HG03280 (cell line): ENCODE data around the gene CCDC12.
A peak's percentile ranks its signal among the peaks of the same experiment; 100 is the strongest.
"Not testable (repeated sequence)": the region's sequence is repeated elsewhere in the genome, so short reads cannot be mapped to it uniquely, and the experiment has no call there.

Source experiments
- ATAC-seq: cut with Tn5 transposase; IDR thresholded peaks from one replicate; pipeline ENCODE4 v1.9.1; 2021; ENCODE audit warnings: mild to moderate bottlenecking, moderate library complexity; ENCODE audit not compliant: unreplicated experiment

The CCDC12 gene

DNA sequence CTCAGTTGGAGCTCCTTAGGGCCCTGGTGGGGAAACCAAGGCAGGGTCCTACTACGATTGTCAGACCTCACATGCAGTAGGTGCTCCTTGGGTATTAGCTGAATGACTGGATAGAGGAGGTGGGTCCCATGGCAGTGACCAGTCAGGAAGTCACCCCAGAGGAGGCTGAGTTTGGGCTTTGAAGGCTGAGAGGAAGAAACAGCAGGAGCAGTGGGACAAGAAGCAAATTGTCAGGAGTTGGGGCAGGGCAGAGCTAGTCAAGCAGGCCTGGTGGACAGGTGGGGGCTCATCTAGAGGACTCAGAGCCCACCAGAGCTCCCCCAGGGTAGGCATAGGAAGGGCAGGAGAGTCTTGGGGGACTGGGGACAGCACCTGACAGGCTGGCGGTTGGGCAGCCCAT lies 6.0 kb upstream of the CCDC12 start:
- ATAC-seq = no peak

DNA sequence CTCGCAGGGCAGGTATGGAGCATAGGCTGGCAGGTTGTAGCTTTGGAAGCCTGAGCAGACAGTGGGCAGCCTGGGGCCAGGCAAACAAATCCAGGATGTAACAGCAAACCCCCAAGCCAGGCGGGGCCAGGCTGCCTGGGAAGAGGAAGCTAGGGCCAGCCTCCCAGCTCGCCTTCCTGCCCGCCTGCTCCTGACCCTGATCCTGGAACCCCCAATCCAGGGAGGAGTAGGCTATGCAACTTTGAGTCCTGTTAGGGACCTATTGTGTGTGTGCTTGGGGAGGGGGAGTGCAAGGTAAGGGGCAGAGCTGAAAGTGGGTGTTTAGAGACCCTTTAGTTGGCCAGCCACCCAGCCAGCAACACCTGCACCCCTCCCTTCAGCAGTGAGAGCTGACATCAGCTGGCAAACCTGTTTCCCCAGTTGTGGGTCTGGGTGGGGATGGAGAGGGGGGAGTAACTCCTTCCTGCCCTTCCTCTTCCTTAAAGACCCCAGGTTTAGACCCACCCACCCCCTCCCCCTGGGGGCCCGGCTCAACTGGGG lies 5.5 kb upstream of the CCDC12 start:
- no peak for ATAC-seq

DNA sequence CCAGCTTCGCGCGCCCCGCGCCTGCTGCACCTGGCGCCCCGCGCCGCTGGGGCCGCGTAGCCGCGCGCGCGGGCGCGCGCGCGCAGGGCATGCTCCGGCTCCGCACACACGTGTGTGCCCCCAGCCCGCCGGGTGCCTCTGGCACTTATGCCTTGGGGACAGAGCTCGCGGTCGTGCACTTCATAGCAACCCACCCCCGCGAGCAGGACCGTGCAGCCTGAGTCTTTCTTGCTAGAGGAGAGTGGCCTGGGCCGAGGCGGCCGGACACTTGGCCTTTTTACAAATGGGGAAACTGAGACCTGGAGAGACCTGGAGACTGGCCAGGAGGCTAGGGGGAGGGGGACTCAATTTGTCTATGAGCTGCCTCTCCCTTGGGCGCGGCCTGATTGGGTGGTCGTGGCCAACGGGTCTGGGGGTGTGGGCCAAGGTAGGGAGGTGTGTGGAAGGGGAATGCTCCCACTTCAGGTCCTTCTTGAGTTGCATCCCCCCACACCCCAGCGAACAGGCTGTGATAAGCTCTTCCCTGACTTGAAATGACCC lies 3.5 kb upstream of the CCDC12 start:
- peak; percentile 9 for ATAC-seq

DNA sequence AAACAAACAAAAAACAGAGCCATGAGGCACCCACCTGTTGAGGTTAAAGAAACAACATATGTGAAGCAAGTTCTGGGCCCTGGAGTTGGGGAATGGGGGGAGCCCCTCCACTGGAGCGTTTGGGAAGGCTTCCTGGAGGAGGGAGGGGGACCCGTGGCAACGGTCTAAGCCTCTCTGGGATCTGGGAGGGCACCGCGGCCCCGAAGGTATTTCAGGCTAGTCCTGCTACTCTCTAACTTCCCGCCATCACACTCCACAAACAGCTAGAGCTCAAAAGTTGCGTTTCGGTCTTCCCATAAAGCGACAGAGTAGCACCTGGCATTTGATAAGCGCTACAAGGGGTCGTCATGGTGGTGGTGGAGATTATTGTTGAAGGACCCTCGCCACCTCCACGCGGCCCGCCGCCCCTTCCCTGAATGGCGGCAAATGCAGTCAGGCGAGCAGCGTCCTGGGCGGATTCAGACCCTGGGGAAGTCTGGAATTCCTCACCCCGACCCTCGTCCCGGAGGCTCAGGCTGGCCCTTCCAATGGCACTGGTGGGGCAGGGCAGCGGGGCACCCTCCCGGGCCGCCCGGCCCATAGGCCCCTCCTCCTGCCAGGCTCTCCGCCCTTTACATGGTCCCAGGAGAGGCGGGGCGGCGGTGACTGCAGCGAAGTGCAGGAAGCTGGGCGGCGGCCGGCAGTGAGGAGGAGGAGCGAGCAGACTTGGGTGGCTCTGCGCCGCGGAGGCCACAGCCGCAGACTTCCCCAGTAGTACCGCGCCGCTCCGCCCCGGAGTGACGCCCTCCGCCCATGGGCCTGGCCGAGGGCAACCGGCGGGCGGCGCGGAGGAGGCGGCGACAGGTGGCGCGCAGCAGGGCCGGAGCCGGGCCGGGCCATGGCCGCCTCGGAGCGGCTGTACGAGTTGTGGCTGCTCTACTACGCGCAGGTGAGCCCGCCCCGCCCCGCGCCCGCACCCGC lies 2.7 kb upstream of the CCDC12 start, which contains the start of gene NBEAL2:
NBEAL2 (plus strand) TSS at position 682 of the 960 bp plus-strand sequence; CDS start at position 878, 196 bp downstream.
- ATAC-seq = peak; percentile 65

DNA sequence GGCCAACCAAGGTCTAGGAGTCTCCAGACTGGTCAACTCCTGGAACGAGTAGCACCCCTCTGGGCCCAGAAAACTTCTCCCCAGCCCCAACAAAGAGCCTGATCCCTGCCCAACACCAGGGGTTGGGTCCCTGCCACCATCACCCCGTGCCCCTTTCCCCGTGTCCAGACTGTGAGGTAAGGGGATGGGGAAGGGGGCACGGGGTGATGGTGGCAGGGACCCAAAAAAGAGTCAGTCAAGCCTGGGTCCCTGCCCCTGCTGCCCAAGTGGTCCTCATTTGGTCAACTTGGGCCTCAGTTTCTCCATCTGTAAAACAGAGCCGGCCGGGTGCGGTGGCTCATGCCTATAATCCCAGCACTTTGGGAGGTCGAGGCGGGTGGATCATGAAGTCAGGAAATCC lies 1.8 kb upstream of the CCDC12 start:
- no peak for ATAC-seq

DNA sequence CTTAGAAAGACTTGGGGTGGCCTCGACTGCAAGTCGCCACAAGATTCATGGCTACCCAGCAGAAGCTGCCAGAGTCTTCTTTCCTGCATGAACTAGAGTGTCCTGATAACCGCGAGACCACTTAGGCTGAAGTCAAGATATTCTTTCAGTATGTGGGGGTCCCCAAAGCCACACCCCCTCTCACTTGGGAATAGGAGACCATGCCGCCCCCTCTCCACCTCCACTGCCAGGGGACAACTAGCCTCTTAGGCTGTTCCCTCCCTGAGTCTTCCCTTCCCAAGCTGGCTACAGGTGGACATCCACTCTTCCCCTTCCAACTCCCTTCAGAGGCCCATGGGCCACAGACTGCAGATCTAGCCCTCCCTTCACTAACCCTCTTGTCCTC lies 1.3 kb upstream of the CCDC12 start:
- ATAC-seq = no peak

DNA sequence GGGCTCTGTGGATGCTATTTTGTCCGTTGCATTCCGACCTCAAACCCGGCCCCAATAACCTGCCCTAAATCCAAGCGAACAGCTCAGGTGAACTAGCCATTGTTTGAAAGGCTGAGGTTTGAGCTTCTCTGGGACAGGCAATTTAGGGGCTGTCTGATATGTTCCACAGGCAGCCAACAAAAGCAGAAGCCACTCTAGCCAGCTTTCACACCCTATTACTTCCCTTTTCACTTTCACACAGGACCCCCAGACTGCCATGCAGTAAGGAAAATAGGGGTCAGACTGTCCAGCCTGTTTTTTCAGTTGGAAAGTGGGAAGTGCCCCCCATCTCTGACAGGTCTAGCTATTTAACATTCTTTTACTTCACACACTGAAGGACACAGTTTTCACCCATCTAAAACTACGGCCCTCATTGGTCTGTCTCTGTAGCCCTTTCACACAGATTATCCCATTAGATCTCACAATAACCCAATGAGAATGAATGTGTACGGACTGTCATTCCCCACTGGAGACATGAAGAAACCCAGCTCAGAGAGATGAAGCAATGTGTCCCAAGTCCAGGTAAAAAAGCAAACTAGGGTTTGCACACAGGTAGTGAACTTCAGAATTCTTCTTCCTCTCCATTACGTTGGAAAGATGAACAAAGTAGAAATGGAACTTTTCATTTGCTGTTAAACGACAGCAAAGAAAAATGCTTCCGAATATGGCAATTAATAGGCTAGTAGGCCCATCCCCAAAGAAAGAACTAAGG lies 1.9 kb downstream of the CCDC12 start:
- ATAC-seq = no peak

DNA sequence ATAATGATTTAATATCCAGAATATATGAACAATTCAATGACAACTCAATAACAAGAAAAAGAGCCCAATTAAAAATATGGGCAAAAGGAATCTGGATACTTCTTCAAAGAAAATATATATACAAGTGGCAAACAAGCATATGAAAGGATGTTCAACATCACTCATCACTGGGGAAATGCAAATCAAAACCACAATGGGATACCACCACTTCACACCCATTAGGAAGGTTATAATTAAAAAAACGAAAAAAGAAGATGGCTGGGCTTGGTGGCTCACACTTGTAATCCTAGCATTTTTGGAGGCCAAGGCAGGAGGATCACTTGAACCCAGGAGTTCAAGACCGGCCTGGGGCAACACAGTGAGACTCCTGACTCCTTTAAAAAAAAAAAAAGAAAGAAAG lies 4.1 kb downstream of the CCDC12 start:
- ATAC-seq = no peak

DNA sequence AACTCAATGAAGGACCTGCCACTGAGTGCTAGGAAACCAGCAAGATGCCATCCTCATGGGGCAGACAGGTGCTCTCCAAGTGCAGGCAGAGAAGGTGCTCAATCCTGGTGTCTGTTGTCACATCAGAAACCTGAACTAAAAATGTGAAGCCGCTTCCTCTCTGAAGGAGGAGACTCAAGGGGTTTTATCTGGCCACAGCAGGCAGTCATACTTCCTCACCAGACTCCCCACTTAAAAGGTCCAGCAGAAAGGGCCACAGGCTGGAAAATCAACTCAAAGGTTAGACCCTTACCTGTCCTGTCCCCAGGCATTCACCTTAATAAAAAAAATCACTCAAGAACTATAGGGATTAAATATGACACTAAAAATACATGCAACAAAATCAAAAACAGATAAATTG lies 4.8 kb downstream of the CCDC12 start:
- ATAC-seq = no peak

DNA sequence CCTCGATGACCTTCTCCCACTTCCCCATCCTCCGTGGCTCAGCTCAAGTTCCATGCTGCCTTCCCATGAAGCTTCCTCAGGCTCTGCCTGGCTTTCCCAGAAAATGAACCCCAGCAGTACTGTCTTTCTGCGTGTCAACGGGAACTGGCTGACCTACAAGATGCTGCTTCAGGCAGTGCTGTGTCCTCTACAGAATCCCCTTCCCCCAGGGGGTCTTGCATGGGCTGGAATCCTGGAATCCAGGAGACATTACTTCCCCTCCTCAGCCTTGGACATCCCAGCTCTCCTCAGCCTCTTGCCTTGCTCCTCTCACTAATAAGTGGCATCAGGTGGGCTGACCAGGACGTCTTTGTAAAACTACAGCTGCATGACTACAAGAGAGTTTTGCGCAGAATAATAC lies 5.4 kb downstream of the CCDC12 start:
- no peak for ATAC-seq

DNA sequence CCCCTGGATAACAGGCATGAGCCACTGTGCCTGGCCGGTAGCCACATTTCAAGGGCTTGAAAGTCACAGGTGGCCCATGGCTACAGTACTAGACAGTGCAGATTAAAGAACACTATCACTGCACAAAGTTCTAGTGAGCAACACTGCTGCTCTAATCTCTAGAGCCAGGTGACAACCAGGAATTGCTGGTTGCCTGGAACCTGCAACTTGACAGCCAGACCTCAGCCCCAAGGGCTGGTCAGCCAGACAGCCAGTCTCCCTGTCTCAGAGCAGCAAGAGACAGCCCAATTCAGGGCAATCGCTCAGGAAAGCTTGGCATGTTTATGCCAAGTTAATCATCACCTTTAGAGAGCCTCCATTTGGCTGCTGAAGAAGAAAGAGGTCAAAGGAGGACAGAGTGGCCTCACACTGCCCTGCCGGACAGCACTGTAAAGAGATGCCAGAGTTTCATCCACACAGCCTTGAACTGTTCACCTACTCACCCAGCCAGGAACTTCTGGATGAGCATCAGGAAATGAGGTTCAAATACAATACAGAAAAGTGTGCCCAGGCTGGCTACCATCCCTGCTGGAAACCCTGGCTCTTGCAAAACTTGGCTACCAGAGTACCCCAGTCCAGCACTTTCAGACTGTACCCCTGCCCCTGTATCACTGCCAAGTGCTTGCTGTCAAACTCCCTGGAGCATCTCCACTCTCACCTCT lies 6.0 kb downstream of the CCDC12 start:
- no peak for ATAC-seq

DNA sequence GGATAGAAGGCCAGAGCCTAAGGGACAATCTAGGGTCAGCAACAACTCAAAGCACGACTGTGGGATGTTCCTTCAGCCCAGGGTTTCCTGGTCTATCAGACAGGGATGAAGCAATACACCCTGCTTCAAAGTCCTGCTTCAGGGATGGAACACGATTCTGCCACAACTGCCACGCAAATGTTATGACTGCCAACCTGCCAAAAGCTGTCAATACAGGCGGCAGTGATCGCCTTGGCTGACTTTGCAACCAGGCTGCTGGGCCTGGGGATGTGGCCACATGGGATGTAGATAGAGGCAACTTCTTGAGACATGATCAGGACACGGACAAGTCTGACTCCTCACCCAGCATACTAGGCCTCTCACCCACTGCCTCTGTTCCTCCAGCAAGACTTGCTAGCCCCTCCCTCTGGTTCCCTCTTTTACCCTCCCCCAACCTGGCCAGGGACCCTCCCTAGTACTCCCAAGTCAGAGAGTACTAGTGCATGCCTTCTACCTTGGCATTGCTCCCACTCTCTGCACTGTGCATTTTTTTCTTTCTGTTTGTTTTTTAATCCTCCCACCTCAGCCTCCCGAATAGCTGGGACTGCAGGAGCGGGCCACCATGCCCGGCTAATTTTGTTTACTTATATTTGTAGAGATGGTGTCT lies 7.6 kb downstream of the CCDC12 start:
- ATAC-seq = no peak

DNA sequence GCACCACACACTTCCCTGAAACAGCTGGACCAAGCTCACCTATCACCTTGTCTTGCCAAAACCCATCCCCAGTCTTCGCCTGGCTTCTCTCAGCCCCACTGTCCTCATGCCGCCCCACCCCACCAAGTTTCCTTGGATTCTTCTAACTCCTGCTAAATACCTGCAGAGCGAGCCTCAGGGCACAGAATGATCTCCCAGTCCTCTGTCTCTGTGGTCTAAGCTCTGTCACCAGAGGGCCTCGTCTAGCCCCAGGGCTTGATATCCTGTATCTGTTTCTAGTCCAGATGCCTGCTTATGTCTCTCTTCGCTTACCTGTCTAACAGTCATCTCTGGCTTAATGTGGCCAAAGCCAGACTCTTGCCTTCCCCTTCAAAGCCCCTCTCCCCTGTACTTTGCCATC lies 9.7 kb downstream of the CCDC12 start:
- ATAC-seq = no peak

DNA sequence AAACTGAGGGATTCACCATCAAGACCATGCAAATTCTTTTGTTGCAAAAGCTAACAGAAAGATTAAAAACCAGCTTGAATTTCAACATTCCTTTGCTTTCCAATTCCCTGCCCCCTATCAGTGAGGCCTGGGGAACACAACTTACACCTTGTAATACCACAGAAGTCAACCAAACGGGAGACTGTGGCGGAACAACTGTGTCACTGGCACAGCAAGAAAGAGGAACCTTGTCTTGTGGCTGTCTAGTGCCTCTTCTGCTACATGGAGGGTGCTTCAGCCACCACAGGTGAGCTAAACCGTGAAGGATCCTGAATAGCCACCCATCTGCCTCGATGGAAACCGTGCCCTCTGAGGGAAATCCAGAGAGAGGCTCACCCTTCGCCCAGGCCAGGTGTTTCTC lies 11.4 kb downstream of the CCDC12 start:
- no peak for ATAC-seq

DNA sequence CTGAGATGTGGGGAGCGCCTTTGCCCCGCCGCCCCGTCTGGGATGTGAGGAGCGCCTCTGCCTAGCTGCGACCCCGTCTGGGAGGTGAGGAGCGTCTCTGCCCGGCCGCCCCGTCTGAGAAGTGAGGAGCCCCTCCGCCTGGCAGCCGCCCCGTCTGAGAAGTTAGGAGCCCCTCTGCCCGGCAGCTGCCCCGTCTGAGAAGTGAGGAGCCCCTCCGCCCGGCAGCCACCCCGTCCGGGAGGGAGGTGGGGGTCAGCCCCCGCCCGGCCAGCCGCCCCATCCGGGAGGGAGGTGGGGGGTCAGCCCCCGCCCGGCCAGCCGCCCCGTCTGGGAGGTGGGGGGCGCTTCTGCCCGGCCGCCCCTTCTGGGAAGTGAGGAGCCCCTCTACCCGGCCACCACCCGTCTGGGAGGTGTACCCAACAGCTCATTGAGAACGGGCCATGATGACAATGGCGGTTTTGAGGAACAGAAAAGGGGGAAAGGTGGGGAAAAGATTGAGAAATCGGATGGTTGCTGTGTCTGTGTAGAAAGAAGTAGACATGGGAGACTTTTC lies 12.4 kb downstream of the CCDC12 start:
- ATAC-seq = not testable (repeated sequence)

DNA sequence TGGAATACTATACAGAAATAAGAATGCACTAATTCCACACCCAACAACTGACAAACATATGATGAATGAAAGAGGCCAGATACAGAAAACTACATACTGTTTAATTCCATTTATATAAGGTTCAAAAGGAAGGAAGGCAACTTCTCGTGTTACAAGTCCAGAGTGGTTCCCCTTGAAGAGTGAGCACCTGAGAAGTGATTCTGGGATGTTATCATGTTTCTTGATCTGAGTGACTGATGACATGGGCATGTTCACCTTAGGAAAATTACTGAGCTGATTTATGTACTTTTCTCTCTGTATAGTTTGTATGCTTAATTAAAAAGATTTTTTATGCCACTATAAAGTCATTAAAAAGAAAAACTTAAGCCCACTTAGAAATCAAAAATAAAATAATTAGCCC lies 13.6 kb downstream of the CCDC12 start:
- ATAC-seq = no peak

DNA sequence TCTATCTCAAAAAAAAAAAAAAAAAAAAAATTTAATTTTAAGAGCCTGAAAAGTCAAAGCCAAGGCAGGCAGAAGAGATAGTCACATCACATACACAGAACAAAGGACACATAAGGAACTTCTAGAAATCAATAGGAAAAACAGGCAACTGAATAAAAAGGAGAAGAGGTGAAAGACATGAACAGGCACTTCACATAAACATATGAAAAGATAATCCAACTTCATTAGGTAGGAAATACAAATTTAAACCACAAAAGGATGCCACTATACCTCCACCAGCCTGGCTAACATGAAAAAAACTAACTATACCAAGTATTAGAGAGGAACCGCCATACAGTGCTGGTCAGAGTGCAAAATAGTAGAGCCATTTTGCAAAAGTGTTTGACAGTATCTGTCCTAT lies 14.1 kb downstream of the CCDC12 start:
- ATAC-seq = no peak

DNA sequence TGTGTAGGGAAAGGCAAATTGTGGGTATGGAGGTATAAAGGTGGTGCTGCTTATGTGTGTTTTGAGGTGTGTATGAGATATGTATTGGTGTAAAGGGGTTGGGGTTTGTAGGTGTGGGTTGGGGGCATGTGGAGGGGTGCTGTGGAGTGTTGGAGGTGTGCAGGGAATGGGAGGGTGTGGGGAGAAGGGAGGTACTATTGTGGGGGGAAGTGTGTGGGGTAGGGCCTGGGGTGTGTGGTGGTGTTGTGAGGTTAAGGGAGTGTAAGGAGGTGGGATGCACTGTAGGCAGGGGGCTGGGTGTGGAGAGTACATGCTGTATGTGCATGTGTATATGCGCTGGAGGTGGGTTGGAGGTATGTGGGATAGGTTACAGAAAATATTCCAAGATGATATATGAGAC lies 15.7 kb downstream of the CCDC12 start:
- ATAC-seq = no peak

DNA sequence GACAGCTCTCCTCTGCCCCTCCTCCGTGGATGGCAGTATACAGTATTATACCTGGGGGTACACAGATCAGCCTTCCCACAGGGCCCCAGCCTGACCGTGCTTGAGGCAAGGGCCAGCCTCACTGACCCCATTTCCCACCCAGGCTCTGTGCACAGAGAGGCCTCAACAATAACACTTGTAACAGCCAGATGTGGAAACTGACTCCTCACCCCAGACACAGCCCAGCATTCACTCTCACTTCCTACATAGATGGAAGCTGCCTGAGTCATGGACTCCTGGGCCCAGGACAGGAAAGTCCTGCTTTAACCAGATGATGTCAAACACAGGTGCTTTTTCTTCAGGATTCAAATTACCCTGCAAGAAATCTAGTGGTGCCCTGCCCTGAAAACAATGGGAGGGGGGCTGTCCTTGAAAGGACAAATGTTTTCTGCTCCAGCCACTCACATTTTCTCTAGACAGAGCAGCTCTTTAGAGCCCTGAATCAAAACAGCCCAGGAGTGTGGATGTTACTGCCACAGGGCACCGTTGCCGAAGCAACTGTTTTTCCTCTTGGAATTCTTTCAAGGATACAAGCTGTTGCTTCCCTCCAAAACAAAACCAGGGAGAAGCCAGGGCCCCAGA lies 16.4 kb downstream of the CCDC12 start:
- no peak for ATAC-seq

DNA sequence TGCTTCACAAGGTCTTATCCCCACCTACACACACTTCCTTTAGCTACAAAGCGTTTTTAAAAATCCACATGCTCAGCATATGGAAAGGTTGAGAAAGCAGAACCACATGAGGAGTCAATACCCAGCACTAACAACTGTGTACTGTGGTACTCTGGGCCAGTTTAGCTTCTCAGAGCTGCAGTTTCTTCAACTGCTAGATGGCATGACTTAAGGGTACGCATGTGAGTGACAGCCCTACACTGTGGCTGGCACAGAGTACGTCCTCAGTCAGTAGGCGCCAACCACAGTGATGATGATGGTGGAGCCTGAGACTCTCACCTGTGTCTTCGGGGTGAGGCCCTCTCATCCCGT lies 17.4 kb downstream of the CCDC12 start:
- no peak for ATAC-seq
